ENCODE measurements around the gene RPL7A. TPM values are rescaled to one million over a fixed set of nuclear protein-coding genes. Genes with fewer than 3 reads are reported as not detected.

The RPL7A gene
- total RNA-seq, 3 donors from 2014 or later: 2,020 to 2,813 (median 2,212) TPM

DNA sequence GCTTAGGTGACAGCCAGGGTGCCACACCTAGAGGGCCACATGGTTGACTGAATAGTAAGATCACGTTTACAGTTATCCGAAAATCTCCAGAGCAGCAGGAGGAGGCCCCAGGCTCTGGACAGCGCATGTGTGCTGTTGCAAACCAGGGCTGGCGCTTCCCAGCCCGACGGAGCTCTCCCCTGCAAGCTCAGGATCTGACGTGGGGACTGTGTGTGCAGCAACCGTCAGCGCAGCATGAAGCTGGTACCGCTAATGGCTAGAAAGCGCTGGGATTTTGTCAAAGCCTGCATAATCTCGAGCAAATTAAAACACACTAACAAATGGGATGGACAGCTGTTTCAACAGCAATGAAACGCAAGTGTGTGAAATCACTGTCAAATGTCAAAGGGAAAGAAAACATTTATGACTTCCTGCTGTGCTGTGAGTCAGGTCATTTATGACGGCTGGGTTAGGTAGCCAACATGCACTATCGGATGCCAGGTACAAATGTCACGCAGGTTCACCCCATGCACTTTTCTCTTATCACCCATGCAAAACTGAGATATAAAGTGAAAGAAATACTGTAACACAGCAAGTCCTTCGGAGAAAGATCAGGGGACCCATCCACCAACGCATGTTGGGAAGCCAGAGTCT lies 20.3 kb downstream of the RPL7A start:
- no peaks in the 10 kb centered on the region for H3K36me3 ChIP-seq
- DNase-seq (ENCODE audit: low spot score in 2 of 2): no peak
- peaks cover 0 to 29% of the 10 kb centered on the region in 2 donors for H3K4me1 ChIP-seq
- no peak for TF ChIP-seq POLR2A (IDR thresholded peaks at IDR 0.05)
- TF ChIP-seq, protein P1, sequence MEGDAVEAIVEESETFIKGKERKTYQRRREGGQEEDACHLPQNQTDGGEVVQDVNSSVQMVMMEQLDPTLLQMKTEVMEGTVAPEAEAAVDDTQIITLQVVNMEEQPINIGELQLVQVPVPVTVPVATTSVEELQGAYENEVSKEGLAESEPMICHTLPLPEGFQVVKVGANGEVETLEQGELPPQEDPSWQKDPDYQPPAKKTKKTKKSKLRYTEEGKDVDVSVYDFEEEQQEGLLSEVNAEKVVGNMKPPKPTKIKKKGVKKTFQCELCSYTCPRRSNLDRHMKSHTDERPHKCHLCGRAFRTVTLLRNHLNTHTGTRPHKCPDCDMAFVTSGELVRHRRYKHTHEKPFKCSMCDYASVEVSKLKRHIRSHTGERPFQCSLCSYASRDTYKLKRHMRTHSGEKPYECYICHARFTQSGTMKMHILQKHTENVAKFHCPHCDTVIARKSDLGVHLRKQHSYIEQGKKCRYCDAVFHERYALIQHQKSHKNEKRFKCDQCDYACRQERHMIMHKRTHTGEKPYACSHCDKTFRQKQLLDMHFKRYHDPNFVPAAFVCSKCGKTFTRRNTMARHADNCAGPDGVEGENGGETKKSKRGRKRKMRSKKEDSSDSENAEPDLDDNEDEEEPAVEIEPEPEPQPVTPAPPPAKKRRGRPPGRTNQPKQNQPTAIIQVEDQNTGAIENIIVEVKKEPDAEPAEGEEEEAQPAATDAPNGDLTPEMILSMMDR (IDR thresholded peaks at IDR 0.05): no peak
- no peak for TF ChIP-seq POLR2AphosphoS5 (IDR thresholded peaks at IDR 0.05)
- H3K4me3 ChIP-seq: peak overlapping the region in 1 of 3 donors; percentile 32
- intact Hi-C loops (cut with DNase I; ENCODE audit: low total_unique reads): no loop called here
- no peaks in the 10 kb centered on the region for H3K27me3 ChIP-seq
- no peaks in the 10 kb centered on the region for H3K9me3 ChIP-seq
- H3K27ac ChIP-seq: no peak overlapping the region

DNA sequence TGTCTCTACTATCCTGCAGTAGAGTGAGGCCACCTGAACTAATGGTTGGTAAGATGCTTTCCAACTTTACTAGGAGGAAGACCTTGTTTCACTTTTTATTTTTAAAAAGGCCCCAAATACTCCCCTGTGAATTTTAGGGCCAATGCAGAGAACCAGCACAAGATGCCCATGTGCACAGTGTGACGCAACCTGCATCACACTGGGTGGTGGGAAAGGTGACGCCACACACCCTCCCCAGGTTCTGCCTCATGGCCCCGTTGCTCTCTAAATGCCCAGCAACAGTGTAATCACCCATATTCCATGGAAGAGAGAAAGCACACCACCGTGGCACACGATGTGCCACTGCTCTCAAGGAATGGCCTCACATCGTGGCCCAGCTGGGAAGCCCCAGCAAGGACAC lies 21.4 kb downstream of the RPL7A start:
- peak overlapping the region in 1 of 2 donors; percentile 17 for H3K27ac ChIP-seq
- H3K27me3 ChIP-seq: no peaks in the 10 kb centered on the region
- TF ChIP-seq POLR2AphosphoS5 (IDR thresholded peaks at IDR 0.05): no peak
- TF ChIP-seq POLR2A (IDR thresholded peaks at IDR 0.05): no peak
- TF ChIP-seq, protein P1 (IDR thresholded peaks at IDR 0.05): no peak
- intact Hi-C loops (cut with DNase I; ENCODE audit: low total_unique reads): no loop called here
- no peaks in the 10 kb centered on the region for H3K9me3 ChIP-seq
- H3K4me1 ChIP-seq: peaks cover 0 to 29% of the 10 kb centered on the region in 2 donors
- DNase-seq (ENCODE audit: low spot score in 2 of 2): no peak
- no peak overlapping the region for H3K4me3 ChIP-seq
- H3K36me3 ChIP-seq: no peaks in the 10 kb centered on the region

DNA sequence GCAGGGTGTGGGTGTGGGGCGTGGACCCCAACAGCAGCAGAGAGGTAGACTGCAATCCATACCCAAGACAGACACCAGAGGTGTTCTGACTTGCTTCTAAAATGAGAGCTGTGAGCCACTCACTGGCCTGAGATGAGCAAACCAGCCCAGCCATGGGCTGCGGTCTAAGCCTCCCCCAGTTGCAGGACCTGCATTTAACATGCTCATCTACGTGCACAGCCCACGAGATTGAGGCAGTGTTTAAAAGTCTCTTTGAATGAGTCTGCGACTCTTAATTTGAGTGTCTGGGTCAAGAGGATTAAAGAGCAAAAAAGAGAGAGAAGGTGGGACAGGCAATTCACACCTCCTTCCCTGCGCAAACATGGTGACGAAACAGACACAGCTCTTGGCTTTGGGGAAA lies 21.9 kb downstream of the RPL7A start:
- TF ChIP-seq POLR2A (IDR thresholded peaks at IDR 0.05): no peak
- no peak for TF ChIP-seq POLR2AphosphoS5 (IDR thresholded peaks at IDR 0.05)
- TF ChIP-seq, protein P1 (IDR thresholded peaks at IDR 0.05): no peak
- no peaks in the 10 kb centered on the region for H3K27me3 ChIP-seq
- H3K4me1 ChIP-seq: peaks cover 0 to 29% of the 10 kb centered on the region in 2 donors
- no peaks in the 10 kb centered on the region for H3K9me3 ChIP-seq
- H3K36me3 ChIP-seq: no peaks in the 10 kb centered on the region
- intact Hi-C loops (cut with DNase I; ENCODE audit: low total_unique reads): no loop called here
- DNase-seq (ENCODE audit: low spot score in 2 of 2): no peak
- no peak overlapping the region for H3K4me3 ChIP-seq
- H3K27ac ChIP-seq: peak overlapping the region in 1 of 2 donors; percentile 17

DNA sequence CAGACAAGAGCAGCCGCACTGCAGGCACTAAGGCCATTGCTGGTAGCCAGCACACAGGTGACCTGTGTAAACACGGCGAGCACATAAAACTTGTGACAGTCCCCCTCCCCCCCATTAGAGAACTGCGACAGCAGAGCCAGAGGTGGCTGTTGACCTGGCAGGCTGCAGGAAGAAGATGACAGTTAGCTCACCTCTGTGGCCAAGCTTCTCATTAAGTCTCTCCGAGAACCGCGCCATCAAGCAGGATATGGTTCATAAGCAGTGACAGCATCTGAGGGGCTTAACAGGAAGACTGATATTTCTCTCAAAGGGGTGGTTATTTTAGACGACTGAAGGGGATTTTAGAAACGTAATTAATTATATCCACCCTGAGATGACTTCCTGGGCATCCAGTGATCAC lies 22.7 kb downstream of the RPL7A start:
- peaks cover 0 to 29% of the 10 kb centered on the region in 2 donors for H3K4me1 ChIP-seq
- no peak for DNase-seq (ENCODE audit: low spot score in 2 of 2)
- TF ChIP-seq, protein P1 (IDR thresholded peaks at IDR 0.05): no peak
- TF ChIP-seq POLR2AphosphoS5 (IDR thresholded peaks at IDR 0.05) (no peak), POLR2A (IDR thresholded peaks at IDR 0.05) (no peak)
- no peaks in the 10 kb centered on the region for H3K27me3 ChIP-seq
- H3K9me3 ChIP-seq: no peaks in the 10 kb centered on the region
- H3K4me3 ChIP-seq: no peak overlapping the region
- H3K27ac ChIP-seq: no peak overlapping the region
- intact Hi-C loops (cut with DNase I; ENCODE audit: low total_unique reads): no loop called here
- H3K36me3 ChIP-seq: no peaks in the 10 kb centered on the region

DNA sequence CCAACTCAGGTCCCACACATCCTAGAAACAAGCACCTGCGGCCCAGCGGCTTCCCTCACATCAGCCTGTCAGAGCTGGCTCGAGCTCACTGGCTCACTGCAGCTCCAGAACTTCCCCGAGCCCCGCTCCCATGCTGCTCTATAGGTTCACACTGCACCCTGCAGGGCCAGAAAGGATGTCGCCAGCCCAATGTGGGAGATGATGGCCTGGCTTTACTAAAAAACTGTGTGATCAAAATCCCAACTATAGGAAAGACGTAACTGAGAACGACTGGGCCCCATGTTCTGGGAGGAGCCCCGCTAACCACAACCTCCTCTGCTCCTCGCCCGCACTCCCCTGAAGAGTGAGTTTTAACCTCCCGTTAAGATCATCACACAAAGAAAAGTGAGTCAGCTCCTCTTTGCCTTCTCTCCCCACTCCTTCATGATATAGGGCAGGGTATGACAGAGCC lies 23.3 kb downstream of the RPL7A start:
- intact Hi-C loops (cut with DNase I; ENCODE audit: low total_unique reads): no loop called here
- Histone ChIP-seq H3K9me3 (no peaks in the 10 kb centered on the region), H3K36me3 (no peaks in the 10 kb centered on the region), H3K4me3 (peak overlapping the region in 1 of 3 donors; percentile 14), H3K27ac (no peak overlapping the region), H3K4me1 (peaks cover 0 to 29% of the 10 kb centered on the region in 2 donors), H3K27me3 (no peaks in the 10 kb centered on the region)
- TF ChIP-seq POLR2AphosphoS5 (IDR thresholded peaks at IDR 0.05): no peak
- TF ChIP-seq, protein P1 (IDR thresholded peaks at IDR 0.05): no peak
- TF ChIP-seq POLR2A (IDR thresholded peaks at IDR 0.05): no peak
- no peak for DNase-seq (ENCODE audit: low spot score in 2 of 2)
